ENCODE measurements around the gene DCD. TPM values are rescaled to one million over a fixed set of nuclear protein-coding genes. Genes with fewer than 3 reads are reported as not detected.
A peak's percentile ranks its signal among the peaks of the same experiment; 100 is the strongest.

The DCD gene
- total and polyA plus RNA-seq, 9 of the 15 experiments (the other 6 are each of a cell fraction or from before 2014, with no cell fraction given): not detected

DNA sequence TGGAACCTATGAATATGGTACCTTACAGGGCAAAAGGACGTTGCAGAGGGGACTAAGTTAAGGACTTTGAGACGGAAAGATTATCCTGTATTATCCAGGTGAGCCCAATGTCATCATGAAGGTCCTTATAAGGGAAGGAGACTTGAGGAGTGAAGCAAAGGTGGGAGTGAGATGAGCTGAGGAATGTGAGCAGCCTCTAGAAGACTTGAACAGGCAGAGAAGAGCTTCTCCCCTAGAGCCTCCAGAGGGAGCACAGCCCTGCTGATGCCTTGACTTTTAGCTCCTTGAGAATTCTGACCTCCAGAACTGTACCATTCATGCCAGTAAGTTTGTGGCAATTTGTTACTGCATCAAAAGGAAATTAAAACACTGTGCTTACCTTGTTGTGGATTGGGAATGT, 41.8 kb upstream of the DCD start:
- ATAC-seq: peak; percentile 59
- CTCF ChIA-PET (ENCODE audit: low intra/inter-chr PET ratio): no interaction called here

More for the DNA sequence above, 41.8 kb upstream of the DCD start:
- Histone ChIP-seq H4K20me1 (replicated peaks; ENCODE audit: control insufficient read depth, insufficient read depth, low read length) (no peaks in the 10 kb centered on the region), H3K79me2 (ENCODE audit: control insufficient read depth, insufficient read depth, low read length) (no peaks in the 10 kb centered on the region), H2AFZ (ENCODE audit: low read depth, low read length) (no peak overlapping the region), H3K36me3 (ENCODE audit: control insufficient read depth, insufficient read depth, low read length) (no peaks in the 10 kb centered on the region), H3K4me2 (ENCODE audit: insufficient read depth, low read length) (no peak overlapping the region), H3K9ac (ENCODE audit: insufficient read depth in 1 of 2, low read depth in 2 of 2, low read length in 2 of 2) (no peak overlapping the region), H3K27ac (ENCODE audit: extremely low read depth, low read depth, low read length) (no peak overlapping the region), H3K9me3 (replicated peaks; ENCODE audit: control insufficient read depth, insufficient read depth, low read depth, low read length) (no peaks in the 10 kb centered on the region), H3K4me3 (no peak overlapping the region), H3K9me1 (ENCODE audit: control insufficient read depth, insufficient read depth, low read length) (no peaks in the 10 kb centered on the region), H3K4me1 (replicated peaks in 1 of 2; ENCODE audit: control insufficient read depth in 2 of 2, insufficient read depth in 2 of 2, low read length in 2 of 2) (no peaks in the 10 kb centered on the region), H3K27me3 (ENCODE audit: control insufficient read depth in 2 of 2, insufficient read depth in 2 of 2, low read length in 2 of 2) (no peaks in the 10 kb centered on the region; a peak in 1 of 5 replicates)
- FAIRE-seq (peak; percentile 81), DNase-seq (ENCODE audit: extremely low read depth in 1 of 4, low spot score in 3 of 4) (peak in 1 of 4 experiments; percentile 4)
- no TSS peak for BruUV-seq (replicated peaks)
- TF ChIP-seq, protein P1, sequence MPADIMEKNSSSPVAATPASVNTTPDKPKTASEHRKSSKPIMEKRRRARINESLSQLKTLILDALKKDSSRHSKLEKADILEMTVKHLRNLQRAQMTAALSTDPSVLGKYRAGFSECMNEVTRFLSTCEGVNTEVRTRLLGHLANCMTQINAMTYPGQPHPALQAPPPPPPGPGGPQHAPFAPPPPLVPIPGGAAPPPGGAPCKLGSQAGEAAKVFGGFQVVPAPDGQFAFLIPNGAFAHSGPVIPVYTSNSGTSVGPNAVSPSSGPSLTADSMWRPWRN (IDR thresholded peaks at IDR 0.05; ENCODE audit: low read depth): no peak
- TF ChIP-seq SUPT5H (IDR thresholded peaks at IDR 0.05): no peak
- no peak for TF ChIP-seq NR2C1 (IDR thresholded peaks at IDR 0.05)
- no peak for TF ChIP-seq NR2C1 (tag; IDR thresholded peaks at IDR 0.05)
- TF ChIP-seq, protein P2, sequence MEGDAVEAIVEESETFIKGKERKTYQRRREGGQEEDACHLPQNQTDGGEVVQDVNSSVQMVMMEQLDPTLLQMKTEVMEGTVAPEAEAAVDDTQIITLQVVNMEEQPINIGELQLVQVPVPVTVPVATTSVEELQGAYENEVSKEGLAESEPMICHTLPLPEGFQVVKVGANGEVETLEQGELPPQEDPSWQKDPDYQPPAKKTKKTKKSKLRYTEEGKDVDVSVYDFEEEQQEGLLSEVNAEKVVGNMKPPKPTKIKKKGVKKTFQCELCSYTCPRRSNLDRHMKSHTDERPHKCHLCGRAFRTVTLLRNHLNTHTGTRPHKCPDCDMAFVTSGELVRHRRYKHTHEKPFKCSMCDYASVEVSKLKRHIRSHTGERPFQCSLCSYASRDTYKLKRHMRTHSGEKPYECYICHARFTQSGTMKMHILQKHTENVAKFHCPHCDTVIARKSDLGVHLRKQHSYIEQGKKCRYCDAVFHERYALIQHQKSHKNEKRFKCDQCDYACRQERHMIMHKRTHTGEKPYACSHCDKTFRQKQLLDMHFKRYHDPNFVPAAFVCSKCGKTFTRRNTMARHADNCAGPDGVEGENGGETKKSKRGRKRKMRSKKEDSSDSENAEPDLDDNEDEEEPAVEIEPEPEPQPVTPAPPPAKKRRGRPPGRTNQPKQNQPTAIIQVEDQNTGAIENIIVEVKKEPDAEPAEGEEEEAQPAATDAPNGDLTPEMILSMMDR (IDR thresholded peaks at IDR 0.05 in 2 of 3, conservative IDR thresholded peaks at IDR 0.05 in 1 of 3; ENCODE audit: insufficient read depth in 2 of 3, low read depth in 1 of 3, low read length in 3 of 3): peak; percentile 24 to 34 (median 34); a peak in 3 of 6 replicates
- no peak for TF ChIP-seq ETV1 (tag; conservative IDR thresholded peaks at IDR 0.05; ENCODE audit: low read depth)
- in situ Hi-C loops (cut with MboI): no loop called here
- intact Hi-C loops (cut with micrococcal nuclease): no loop called here
- POLR2A ChIA-PET: interaction anchor here (0.7 to 0.8 kb wide), 2 partner anchors 290 to 675 kb away, joined by 3 read pairs; no protein-coding TSS in a partner anchor
- 0% methylated on average over 2 of the region's 2 CpGs for WGBS (ENCODE audit: insufficient coverage, low coverage, missing lambda C conversion rate)
